HCT116 (cell line): ENCODE data around the gene LCN15. TPM values are rescaled to one million over a fixed set of nuclear protein-coding genes. Genes with fewer than 3 reads are reported as not detected.

Experiments
- ATAC-seq: fragments of 200-7000 bp; cut with Tn5 transposase; 2 replicates; pipeline ENCODE4 v1.9.1; 2020; ENCODE audit warnings: mild to moderate bottlenecking, moderate library complexity
- BruUV-seq: library from RNA; stranded (reverse); fragments of 400-500 nt; replicated peaks from 2 replicates; lab custom pipeline; 2021; lab: Mats Ljungman, UMichigan
- CTCF ChIA-PET: fragments of 300-600 bp; sonication (Branson Sonifier 250); formaldehyde crosslinking; loops from one replicate; lab custom pipeline; 2021; ENCODE audit warnings: antibody characterized with exemption; lab: Charles Lee
- POLR2A ChIA-PET: fragments of 300-600, 350-600 bp; sonication (Branson Sonifier 250); formaldehyde crosslinking; loops from one replicate; lab custom pipeline; 2021; ENCODE audit warnings: antibody characterized with exemption; lab: Charles Lee
- RAD21 ChIA-PET, 2 experiments: fragments of 300-600 bp; sonication (Branson Sonifier 250); formaldehyde crosslinking; loops; one replicate each; lab custom pipeline; 2023; ENCODE audit warnings: low total read pairs in 2 of 2; ENCODE audit not compliant: uncharacterized antibody in 2 of 2, unreplicated experiment in 2 of 2, low non-redundant PET in 1 of 2; lab: Charles Lee
- DNase-seq: peaks from one replicate; pipeline ENCODE4 v3.0.0-alpha.2; 2010; ENCODE audit warnings: low read depth, low spot score
- H2AFZ ChIP-seq: fragments of 200-600 bp; shearing (Covaris generic), sonication (generic); 2 replicates; pipeline ENCODE4 v1.6.1; 2017; ENCODE audit warnings: low read depth, mixed run types, mixed read lengths, antibody characterized with exemption, low read length; ENCODE audit not compliant: poor library complexity, severe bottlenecking
- H3K27ac ChIP-seq: 2 replicates; pipeline ENCODE4 v1.5.1; 2012; ENCODE audit warnings: low read depth, low read length
- H3K27me3 ChIP-seq: fragments of 200-600 bp; sonication (generic); 2 replicates; pipeline ENCODE4 v1.6.1; 2016; ENCODE audit warnings: mixed run types, low read length, mixed read lengths; ENCODE audit not compliant: insufficient read depth
- H3K36me3 ChIP-seq, 2 experiments: fragments of 200-500 bp in 1 of 2; fragments of 200-600 bp in 1 of 2; sonication (Bioruptor generic) in 1 of 2; sonication (generic) in 1 of 2; 2 replicates each; pipeline versions ENCODE4 v1.5.1 to v1.6.1; 2014 to 2016; ENCODE audit warnings: low read length in 2 of 2, inconsistent platforms in 1 of 2, mixed read lengths in 1 of 2, mixed run types in 1 of 2; ENCODE audit not compliant: insufficient read depth in 2 of 2, control insufficient read depth in 1 of 2
- H3K4me1 ChIP-seq, 2 experiments: fragments of 200-600 bp in 1 of 2; sonication (generic) in 1 of 2; 2 replicates each; pipeline versions ENCODE4 v1.5.1 to v1.6.1; 2012 to 2017; ENCODE audit warnings: low read length in 2 of 2, inconsistent platforms in 1 of 2, mild to moderate bottlenecking in 1 of 2, mixed read lengths in 1 of 2, mixed run types in 1 of 2, moderate library complexity in 1 of 2; ENCODE audit not compliant: insufficient read depth in 2 of 2, control insufficient read depth in 1 of 2
- H3K4me2 ChIP-seq: fragments of 200-600 bp; sonication (generic); 2 replicates; pipeline ENCODE4 v1.6.1; 2017; ENCODE audit warnings: mixed run types, low read length, mixed read lengths
- H3K4me3 ChIP-seq, 2 experiments: fragments of 200-600 bp in 1 of 2; sonication (generic) in 1 of 2; replicated peaks in 1 of 2; 2 replicates each; pipeline ENCODE4 v1.5.1; 2011 to 2016; ENCODE audit warnings: low read length in 2 of 2, control low read depth in 1 of 2, low read depth in 1 of 2, mild to moderate bottlenecking in 1 of 2, mixed read lengths in 1 of 2, mixed run types in 1 of 2
- H3K79me2 ChIP-seq: fragments of 200-600 bp; sonication (generic); 2 replicates; pipeline ENCODE4 v1.6.1; 2017; ENCODE audit warnings: mild to moderate bottlenecking, mixed run types, low read length, moderate library complexity, mixed read lengths; ENCODE audit not compliant: insufficient read depth
- H3K9ac ChIP-seq: fragments of 200-600 bp; sonication (generic); 2 replicates; pipeline ENCODE4 v1.6.1; 2016; ENCODE audit warnings: low read length, mixed read lengths
- H3K9me2 ChIP-seq: fragments of 200-600 bp; sonication (generic), shearing (Covaris generic); 2 replicates; pipeline ENCODE4 v1.6.1; 2017; ENCODE audit warnings: mixed run types, mild to moderate bottlenecking, moderate library complexity; ENCODE audit not compliant: insufficient read depth
- H3K9me3 ChIP-seq, 2 experiments: fragments of 200-500 bp in 1 of 2; fragments of 200-600 bp in 1 of 2; sonication (Bioruptor generic) in 1 of 2; sonication (generic) in 1 of 2; 2 replicates each; pipeline ENCODE4 v1.6.1; 2014 to 2017; ENCODE audit warnings: low read length in 2 of 2, mixed read lengths in 2 of 2, inconsistent platforms in 1 of 2, low read depth in 1 of 2, mild to moderate bottlenecking in 1 of 2, mixed run types in 1 of 2, moderate library complexity in 1 of 2; ENCODE audit not compliant: control insufficient read depth in 1 of 2, insufficient read depth in 1 of 2
- H4K20me1 ChIP-seq: fragments of 200-600 bp; sonication (generic), shearing (Covaris generic); 2 replicates; pipeline ENCODE4 v1.6.1; 2017; ENCODE audit warnings: mixed run types, mild to moderate bottlenecking, moderate library complexity; ENCODE audit not compliant: insufficient read depth
- CEBPB ChIP-seq: IDR thresholded peaks from 2 replicates; pipeline ENCODE4 v1.6.1; 2012; ENCODE audit warnings: low read depth
- EGR1 ChIP-seq: IDR thresholded peaks from 2 replicates; pipeline ENCODE4 v1.6.1; 2012; ENCODE audit warnings: low read depth
- EZH2 ChIP-seq: fragments of 200-600 bp; sonication (generic); IDR thresholded peaks from 2 replicates; pipeline ENCODE4 v1.6.1; 2017; ENCODE audit warnings: antibody characterized with exemption, mixed run types
- JUND ChIP-seq: IDR thresholded peaks from 2 replicates; pipeline ENCODE4 v1.6.1; 2012
- ZNF274 ChIP-seq: fragments of 200-500 bp; sonication (Bioruptor generic); IDR thresholded peaks from 2 replicates; pipeline ENCODE4 v1.6.1; 2014; ENCODE audit warnings: mild to moderate bottlenecking, low read depth, low read length, inconsistent platforms
- intact Hi-C: fragments of 100-400 bp; cut with micrococcal nuclease; formaldehyde crosslinking; loops from 2 replicates; pipeline ENCODE4 v1.10.0; 2022
- total RNA-seq: library from RNA; stranded (reverse); gene quantifications from one replicate; pipeline ENCODE4 v1.2.1, GENCODE V29; 2021; ENCODE audit not compliant: unreplicated experiment
- TF ChIP-seq, protein P1 (sequence below), 3 experiments: fragments of 200-600 bp in 1 of 3; sonication (generic) in 1 of 3; IDR thresholded peaks in 2 of 3; conservative IDR thresholded peaks in 1 of 3; 2 replicates each; pipeline ENCODE4 v1.5.1; 2012 to 2017; ENCODE audit warnings: low read depth in 2 of 3, low read length in 2 of 3, antibody characterized with exemption in 1 of 3, borderline replicate concordance in 1 of 3, control low read depth in 1 of 3, mild to moderate bottlenecking in 1 of 3, mixed read lengths in 1 of 3, mixed run types in 1 of 3, moderate library complexity in 1 of 3; ENCODE audit not compliant: insufficient read depth in 1 of 3
- TF ChIP-seq, protein P2 (sequence below): IDR thresholded peaks from 2 replicates; pipeline ENCODE4 v1.6.1; 2012; ENCODE audit warnings: low read depth
- TF ChIP-seq, protein P3 (sequence below): IDR thresholded peaks from 2 replicates; pipeline ENCODE4 v1.6.1; 2012

LCN15 gene
- total RNA-seq, 1 experiment from 2014 or later = 0.76 TPM

DNA sequence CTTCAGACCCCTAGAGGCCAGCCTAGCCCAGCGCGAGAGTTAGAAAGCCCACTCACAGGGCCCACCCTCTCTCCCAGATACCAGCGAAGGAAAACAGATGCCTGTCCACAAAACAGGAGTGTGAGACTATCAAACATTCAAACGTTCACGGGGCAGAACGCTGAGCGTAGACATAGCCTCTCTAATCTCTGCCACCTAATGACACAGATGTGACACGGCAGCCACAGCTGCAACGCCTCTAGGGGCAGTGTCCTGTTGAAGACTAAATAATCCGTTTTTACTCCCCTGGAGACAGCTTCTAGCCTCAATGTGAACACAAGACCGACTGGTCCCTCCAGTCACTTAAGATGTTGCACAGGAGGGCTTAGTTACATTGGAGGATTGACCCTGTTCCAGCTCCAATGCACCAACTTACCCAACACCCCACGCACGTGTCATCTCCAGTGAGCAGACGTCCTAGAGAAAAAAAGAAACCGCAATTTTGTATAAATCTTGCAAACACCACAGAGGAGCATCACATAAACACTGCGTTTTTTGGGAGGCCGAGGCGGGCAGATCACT, 37.6 kb downstream of the LCN15 start:
- ChIA-PET CTCF (interaction anchor here (1.0 kb wide), 1 partner anchor 21 kb away, joined by 3 read pairs; no protein-coding TSS in a partner anchor), POLR2A (interaction anchor here (1.0 kb wide), 2 partner anchors 16 to 32 kb away, joined by 5 to 7 read pairs; partner anchors contain the start of gene LCN8), RAD21 (no interaction called here)
- Histone ChIP-seq H3K9ac (peak overlapping the region; percentile 95), H2AFZ (no peak overlapping the region), H3K36me3 (peaks cover 19 to 46% of the 10 kb centered on the region in 2 experiments; a peak in 3 of 4 replicates), H4K20me1 (peaks cover 37% of the 10 kb centered on the region; the same call in 1 of the 2 replicates), H3K4me1 (peaks cover 13 to 59% of the 10 kb centered on the region in 2 experiments), H3K27ac (peak overlapping the region; percentile 97), H3K79me2 (peaks cover 58% of the 10 kb centered on the region), H3K9me3 (no peaks in the 10 kb centered on the region), H3K9me2 (no peaks in the 10 kb centered on the region), H3K27me3 (no peaks in the 10 kb centered on the region), H3K4me3 (peak overlapping the region; percentile 93 to 100), H3K4me2 (peak overlapping the region; percentile 95)
- TF ChIP-seq CEBPB = no peak
- TF ChIP-seq, protein P1, sequence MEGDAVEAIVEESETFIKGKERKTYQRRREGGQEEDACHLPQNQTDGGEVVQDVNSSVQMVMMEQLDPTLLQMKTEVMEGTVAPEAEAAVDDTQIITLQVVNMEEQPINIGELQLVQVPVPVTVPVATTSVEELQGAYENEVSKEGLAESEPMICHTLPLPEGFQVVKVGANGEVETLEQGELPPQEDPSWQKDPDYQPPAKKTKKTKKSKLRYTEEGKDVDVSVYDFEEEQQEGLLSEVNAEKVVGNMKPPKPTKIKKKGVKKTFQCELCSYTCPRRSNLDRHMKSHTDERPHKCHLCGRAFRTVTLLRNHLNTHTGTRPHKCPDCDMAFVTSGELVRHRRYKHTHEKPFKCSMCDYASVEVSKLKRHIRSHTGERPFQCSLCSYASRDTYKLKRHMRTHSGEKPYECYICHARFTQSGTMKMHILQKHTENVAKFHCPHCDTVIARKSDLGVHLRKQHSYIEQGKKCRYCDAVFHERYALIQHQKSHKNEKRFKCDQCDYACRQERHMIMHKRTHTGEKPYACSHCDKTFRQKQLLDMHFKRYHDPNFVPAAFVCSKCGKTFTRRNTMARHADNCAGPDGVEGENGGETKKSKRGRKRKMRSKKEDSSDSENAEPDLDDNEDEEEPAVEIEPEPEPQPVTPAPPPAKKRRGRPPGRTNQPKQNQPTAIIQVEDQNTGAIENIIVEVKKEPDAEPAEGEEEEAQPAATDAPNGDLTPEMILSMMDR (IDR thresholded peaks at IDR 0.05 in 2 of 3, conservative IDR thresholded peaks at IDR 0.05 in 1 of 3; ENCODE audit: borderline replicate concordance in 1 of 3, insufficient read depth in 1 of 3, low read depth in 2 of 3, low read length in 2 of 3) = peak in 2 of 3 experiments; percentile 61 to 69; a peak in 4 of 6 replicates
- TF ChIP-seq JUND = no peak
- TF ChIP-seq, protein P2, sequence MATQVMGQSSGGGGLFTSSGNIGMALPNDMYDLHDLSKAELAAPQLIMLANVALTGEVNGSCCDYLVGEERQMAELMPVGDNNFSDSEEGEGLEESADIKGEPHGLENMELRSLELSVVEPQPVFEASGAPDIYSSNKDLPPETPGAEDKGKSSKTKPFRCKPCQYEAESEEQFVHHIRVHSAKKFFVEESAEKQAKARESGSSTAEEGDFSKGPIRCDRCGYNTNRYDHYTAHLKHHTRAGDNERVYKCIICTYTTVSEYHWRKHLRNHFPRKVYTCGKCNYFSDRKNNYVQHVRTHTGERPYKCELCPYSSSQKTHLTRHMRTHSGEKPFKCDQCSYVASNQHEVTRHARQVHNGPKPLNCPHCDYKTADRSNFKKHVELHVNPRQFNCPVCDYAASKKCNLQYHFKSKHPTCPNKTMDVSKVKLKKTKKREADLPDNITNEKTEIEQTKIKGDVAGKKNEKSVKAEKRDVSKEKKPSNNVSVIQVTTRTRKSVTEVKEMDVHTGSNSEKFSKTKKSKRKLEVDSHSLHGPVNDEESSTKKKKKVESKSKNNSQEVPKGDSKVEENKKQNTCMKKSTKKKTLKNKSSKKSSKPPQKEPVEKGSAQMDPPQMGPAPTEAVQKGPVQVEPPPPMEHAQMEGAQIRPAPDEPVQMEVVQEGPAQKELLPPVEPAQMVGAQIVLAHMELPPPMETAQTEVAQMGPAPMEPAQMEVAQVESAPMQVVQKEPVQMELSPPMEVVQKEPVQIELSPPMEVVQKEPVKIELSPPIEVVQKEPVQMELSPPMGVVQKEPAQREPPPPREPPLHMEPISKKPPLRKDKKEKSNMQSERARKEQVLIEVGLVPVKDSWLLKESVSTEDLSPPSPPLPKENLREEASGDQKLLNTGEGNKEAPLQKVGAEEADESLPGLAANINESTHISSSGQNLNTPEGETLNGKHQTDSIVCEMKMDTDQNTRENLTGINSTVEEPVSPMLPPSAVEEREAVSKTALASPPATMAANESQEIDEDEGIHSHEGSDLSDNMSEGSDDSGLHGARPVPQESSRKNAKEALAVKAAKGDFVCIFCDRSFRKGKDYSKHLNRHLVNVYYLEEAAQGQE = no peak
- no peak for TF ChIP-seq EZH2
- no peak for TF ChIP-seq EGR1
- TF ChIP-seq, protein P3, sequence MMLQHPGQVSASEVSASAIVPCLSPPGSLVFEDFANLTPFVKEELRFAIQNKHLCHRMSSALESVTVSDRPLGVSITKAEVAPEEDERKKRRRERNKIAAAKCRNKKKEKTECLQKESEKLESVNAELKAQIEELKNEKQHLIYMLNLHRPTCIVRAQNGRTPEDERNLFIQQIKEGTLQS = no peak
- TF ChIP-seq ZNF274 = no peak
- no peak for DNase-seq
- intact Hi-C loops = no loop called here
- ATAC-seq = no peak
- BruUV-seq = no TSS peak
